Measurements from ENCODE around the gene B4GALT6. TPM values are rescaled to one million over a fixed set of nuclear protein-coding genes. Genes with fewer than 3 reads are reported as not detected.

The B4GALT6 gene
- total RNA-seq, 2 experiments from 2014 or later, result 0.41 to 1.8 TPM

GRCh38 chr18:31683106-31683505 lies 1.3 kb downstream of the B4GALT6 start:
- Mint-ChIP-seq H3K9me3 (ENCODE audit: low read depth) (no peaks in the 10 kb centered on the region), H3K4me1 (peaks cover 11% of the 10 kb centered on the region), H3K36me3 (peaks cover 1% of the 10 kb centered on the region), H3K4me3 (no peak overlapping the region), H3K27ac (no peak overlapping the region), H3K27me3 (peaks cover 74% of the 10 kb centered on the region)
- DNase-seq (no peak), ATAC-seq (no peak)
- CTCF ChIA-PET, result no interaction called here

DNA sequence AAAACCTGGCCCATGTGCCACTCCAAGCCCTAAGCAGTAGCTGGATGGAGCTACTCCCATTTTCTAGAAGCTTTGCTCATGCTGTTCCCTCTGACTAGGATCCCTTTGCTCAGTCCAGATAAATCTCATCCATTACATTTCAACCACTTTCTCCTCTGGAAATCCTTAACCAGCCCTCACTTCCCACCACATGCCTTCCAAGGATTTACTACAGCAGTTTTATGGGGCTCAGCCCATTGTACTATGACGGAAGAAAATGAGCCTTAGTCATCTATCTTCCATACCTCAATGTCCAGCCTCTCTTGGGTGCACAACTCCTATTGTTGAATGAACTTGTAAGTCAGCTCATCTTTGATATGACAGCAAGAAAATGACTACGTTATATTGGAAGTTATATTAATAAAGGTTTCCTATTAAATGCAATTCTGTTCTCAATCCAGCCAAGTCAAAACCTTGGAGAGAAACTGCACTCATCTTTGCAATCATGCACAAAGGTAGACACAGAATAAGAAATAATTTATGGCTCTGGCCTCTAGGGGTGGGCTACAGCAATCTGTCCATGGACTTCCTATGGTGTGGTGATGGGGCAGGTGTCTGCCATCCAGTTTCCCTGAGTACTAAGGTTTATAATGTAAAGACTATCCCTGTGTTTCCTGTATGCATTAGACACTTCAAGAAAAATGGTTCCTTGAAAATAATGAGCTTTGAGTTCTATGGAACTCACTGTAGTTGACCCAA lies 3.4 kb downstream of the B4GALT6 start:
- ATAC-seq (no peak), DNase-seq (no peak)
- CTCF ChIA-PET, result no interaction called here
- peaks cover 71% of the 10 kb centered on the region for H3K27me3 Mint-ChIP-seq
- H3K36me3 Mint-ChIP-seq, result peaks cover 1% of the 10 kb centered on the region
- peaks cover 8% of the 10 kb centered on the region for H3K4me1 Mint-ChIP-seq
- H3K4me3 Mint-ChIP-seq, result no peak overlapping the region
- H3K9me3 Mint-ChIP-seq (ENCODE audit: low read depth), result no peaks in the 10 kb centered on the region
- H3K27ac Mint-ChIP-seq, result no peak overlapping the region

GRCh38 chr18:31680433-31680811 lies 4.0 kb downstream of the B4GALT6 start:
- Mint-ChIP-seq H3K4me3 (no peak overlapping the region), H3K27ac (no peak overlapping the region), H3K4me1 (peaks cover 4% of the 10 kb centered on the region), H3K9me3 (ENCODE audit: low read depth) (no peaks in the 10 kb centered on the region), H3K36me3 (peaks cover 1% of the 10 kb centered on the region), H3K27me3 (peaks cover 73% of the 10 kb centered on the region)
- DNase-seq (no peak), ATAC-seq (no peak)
- CTCF ChIA-PET, result no interaction called here

DNA sequence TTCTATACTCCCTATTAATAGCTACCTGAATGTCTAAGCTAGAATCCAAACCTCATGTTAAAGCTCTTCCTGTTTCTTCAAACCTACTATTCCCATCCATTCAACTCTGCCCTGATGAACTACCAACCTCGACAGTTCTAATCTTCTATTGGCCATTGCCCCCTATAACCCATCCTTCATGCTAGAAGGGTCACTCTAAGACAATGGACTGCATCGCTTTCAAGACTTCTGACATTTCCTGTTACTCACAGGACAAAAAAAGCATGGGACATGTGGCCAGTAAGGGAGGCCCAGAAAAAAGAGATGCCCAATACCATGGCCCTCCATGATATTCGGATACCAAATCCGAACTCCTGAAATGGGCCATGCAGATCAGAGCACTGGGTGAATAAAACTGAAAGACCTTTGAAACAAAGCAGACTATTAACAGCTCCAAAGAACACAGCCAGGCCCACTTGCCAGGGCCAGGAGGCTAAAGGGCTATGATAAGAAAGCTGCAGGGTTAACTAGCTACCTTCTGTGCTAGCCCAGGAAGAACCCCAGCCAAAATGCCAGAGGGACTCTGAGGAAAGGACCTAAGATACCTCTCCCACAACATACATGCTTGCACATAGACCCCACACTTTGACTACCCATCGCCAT lies 4.5 kb downstream of the B4GALT6 start:
- peaks cover 78% of the 10 kb centered on the region for H3K27me3 Mint-ChIP-seq
- H3K36me3 Mint-ChIP-seq, result peaks cover 1% of the 10 kb centered on the region
- no peak overlapping the region for H3K27ac Mint-ChIP-seq
- DNase-seq, result no peak
- H3K4me3 Mint-ChIP-seq, result no peak overlapping the region
- ATAC-seq, result no peak
- no peaks in the 10 kb centered on the region for H3K9me3 Mint-ChIP-seq (ENCODE audit: low read depth)
- CTCF ChIA-PET, result interaction anchor here (0.8 kb wide), 1 partner anchor 42 kb away, joined by 3 read pairs; no protein-coding TSS in a partner anchor
- H3K4me1 Mint-ChIP-seq, result peaks cover 4% of the 10 kb centered on the region

- H3K27ac Mint-ChIP-seq, result no peak overlapping the region
- peaks cover 3% of the 10 kb centered on the region for H3K4me1 Mint-ChIP-seq
- DNase-seq (no peak), ATAC-seq (no peak)
- no peaks in the 10 kb centered on the region for H3K9me3 Mint-ChIP-seq (ENCODE audit: low read depth)
- CTCF ChIA-PET, result interaction anchor here (0.8 kb wide), 1 partner anchor 43 kb away, joined by 3 read pairs; no protein-coding TSS in a partner anchor
- peaks cover 81% of the 10 kb centered on the region for H3K27me3 Mint-ChIP-seq
- H3K36me3 Mint-ChIP-seq, result peaks cover 1% of the 10 kb centered on the region
- no peak overlapping the region for H3K4me3 Mint-ChIP-seq
These were observed 5.1 kb downstream of the B4GALT6 start for GRCh38 chr18:31679133-31679742.

GRCh38 chr18:31678425-31678824 lies 6.0 kb downstream of the B4GALT6 start:
- no peaks in the 10 kb centered on the region for H3K9me3 Mint-ChIP-seq (ENCODE audit: low read depth)
- no peaks in the 10 kb centered on the region for H3K4me1 Mint-ChIP-seq
- ATAC-seq (no peak), DNase-seq (no peak)
- no peaks in the 10 kb centered on the region for H3K36me3 Mint-ChIP-seq
- peaks cover 73% of the 10 kb centered on the region for H3K27me3 Mint-ChIP-seq
- H3K27ac Mint-ChIP-seq, result no peak overlapping the region
- CTCF ChIA-PET, result no interaction called here
- H3K4me3 Mint-ChIP-seq, result no peak overlapping the region

DNA sequence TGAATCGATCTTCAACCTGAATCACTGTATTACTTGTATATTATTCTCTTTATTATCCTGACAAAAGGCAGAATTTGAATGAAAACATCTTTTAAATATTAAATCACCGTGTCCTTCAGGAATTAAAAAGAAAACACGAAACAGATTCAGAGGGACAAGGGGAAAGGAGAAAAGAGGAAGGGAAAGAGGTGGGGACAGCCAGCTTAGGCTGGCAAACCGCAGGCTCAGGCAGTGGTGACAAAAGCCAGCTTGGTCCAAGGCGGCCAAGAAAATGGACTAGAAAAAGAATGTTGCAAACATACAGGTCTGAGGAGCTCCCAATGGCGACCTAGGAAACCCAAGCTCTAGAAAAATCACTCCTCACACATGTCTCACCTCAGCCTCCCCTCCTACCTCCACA lies 6.8 kb downstream of the B4GALT6 start:
- Mint-ChIP-seq H3K27me3 (peaks cover 64% of the 10 kb centered on the region), H3K4me3 (no peak overlapping the region), H3K9me3 (ENCODE audit: low read depth) (no peaks in the 10 kb centered on the region), H3K27ac (no peak overlapping the region), H3K36me3 (no peaks in the 10 kb centered on the region), H3K4me1 (no peaks in the 10 kb centered on the region)
- CTCF ChIA-PET, result interaction anchor here (1.9 kb wide), 1 partner anchor 122 kb away, joined by 4 read pairs; no protein-coding TSS in a partner anchor
- DNase-seq, result no peak
- no peak for ATAC-seq

- no peak for DNase-seq
- H3K9me3 Mint-ChIP-seq (ENCODE audit: low read depth), result no peaks in the 10 kb centered on the region
- ATAC-seq, result no peak
- H3K4me3 Mint-ChIP-seq, result no peak overlapping the region
- no peaks in the 10 kb centered on the region for H3K36me3 Mint-ChIP-seq
- H3K27ac Mint-ChIP-seq, result no peak overlapping the region
- peaks cover 49% of the 10 kb centered on the region for H3K27me3 Mint-ChIP-seq
- H3K4me1 Mint-ChIP-seq, result no peaks in the 10 kb centered on the region
- CTCF ChIA-PET, result no interaction called here
These were observed 9.0 kb downstream of the B4GALT6 start for GRCh38 chr18:31675404-31675803.

- Mint-ChIP-seq H3K27ac (no peak overlapping the region), H3K9me3 (ENCODE audit: low read depth) (no peaks in the 10 kb centered on the region), H3K36me3 (no peaks in the 10 kb centered on the region), H3K4me3 (no peak overlapping the region), H3K27me3 (peaks cover 33% of the 10 kb centered on the region), H3K4me1 (no peaks in the 10 kb centered on the region)
- no peak for ATAC-seq
- CTCF ChIA-PET, result no interaction called here
- DNase-seq, result no peak
These were observed 11.7 kb downstream of the B4GALT6 start for GRCh38 chr18:31672628-31673135.

DNA sequence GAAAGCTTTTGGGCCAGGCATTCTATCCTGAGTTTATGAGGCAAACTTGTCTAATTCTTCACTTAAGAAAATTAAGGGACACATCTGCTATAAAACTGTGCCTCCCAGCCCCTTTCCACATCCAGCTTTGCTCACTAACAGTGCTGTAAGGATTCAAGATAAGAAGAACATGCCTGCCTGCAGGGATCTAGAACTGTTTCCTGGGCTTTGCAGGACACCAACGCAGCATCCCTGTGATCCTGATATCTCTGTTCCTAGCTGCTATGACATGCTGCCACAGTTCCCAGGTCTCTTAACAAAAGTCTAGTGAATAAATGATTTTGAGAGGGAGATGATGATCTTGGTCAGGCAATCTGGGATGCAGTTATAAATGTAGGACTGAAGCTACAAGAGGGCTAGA lies 12.4 kb downstream of the B4GALT6 start:
- H3K4me3 Mint-ChIP-seq, result no peak overlapping the region
- peaks cover 34% of the 10 kb centered on the region for H3K27me3 Mint-ChIP-seq
- CTCF ChIA-PET, result no interaction called here
- DNase-seq (no peak), ATAC-seq (no peak)
- H3K27ac Mint-ChIP-seq, result no peak overlapping the region
- H3K4me1 Mint-ChIP-seq, result no peaks in the 10 kb centered on the region
- no peaks in the 10 kb centered on the region for H3K36me3 Mint-ChIP-seq
- H3K9me3 Mint-ChIP-seq (ENCODE audit: low read depth), result no peaks in the 10 kb centered on the region

DNA sequence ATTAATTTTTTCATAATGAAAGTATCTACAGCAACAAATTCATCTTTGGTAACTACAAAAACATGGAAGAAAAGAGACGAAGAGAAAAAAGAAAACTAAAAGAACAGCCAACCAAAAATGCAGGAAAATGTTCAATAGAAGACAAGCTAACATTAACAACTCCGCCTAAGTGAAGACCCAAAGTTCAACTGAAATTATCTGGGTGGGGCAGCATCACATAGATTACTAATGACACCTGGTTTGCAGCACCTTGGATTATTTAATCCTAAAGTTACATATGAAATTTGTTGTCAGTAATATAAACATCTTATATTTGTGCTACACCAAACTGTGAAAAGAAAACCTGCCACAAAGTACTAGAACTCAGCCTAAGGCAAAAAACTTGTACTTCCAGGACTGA lies 14.8 kb downstream of the B4GALT6 start:
- no peaks in the 10 kb centered on the region for H3K36me3 Mint-ChIP-seq
- no peaks in the 10 kb centered on the region for H3K4me1 Mint-ChIP-seq
- ATAC-seq, result no peak
- no peak for DNase-seq
- no peak overlapping the region for H3K4me3 Mint-ChIP-seq
- CTCF ChIA-PET, result no interaction called here
- H3K27me3 Mint-ChIP-seq, result peaks cover 25% of the 10 kb centered on the region
- no peaks in the 10 kb centered on the region for H3K9me3 Mint-ChIP-seq (ENCODE audit: low read depth)
- H3K27ac Mint-ChIP-seq, result no peak overlapping the region

DNA sequence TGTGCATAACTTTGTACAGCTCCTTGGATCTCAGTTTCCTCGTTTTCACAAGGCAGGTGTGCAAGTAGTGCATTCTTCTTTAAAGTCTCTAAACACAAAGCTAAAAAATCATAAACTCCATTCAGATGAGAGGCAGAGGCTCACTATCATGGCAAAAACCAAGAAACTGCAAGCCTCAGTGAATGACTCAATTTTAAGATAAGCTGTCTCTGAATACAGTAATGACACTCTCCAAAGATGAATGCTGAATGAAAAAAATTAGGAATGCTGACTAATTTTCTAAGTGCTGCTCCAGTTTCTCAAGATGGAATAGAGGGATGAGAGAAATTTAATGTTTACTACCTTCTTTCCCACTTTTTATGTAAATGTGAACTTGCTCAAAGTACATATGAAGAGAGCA lies 17.2 kb downstream of the B4GALT6 start:
- H3K9me3 Mint-ChIP-seq (ENCODE audit: low read depth), result no peaks in the 10 kb centered on the region
- ATAC-seq, result no peak
- no peak overlapping the region for H3K27ac Mint-ChIP-seq
- peaks cover 26% of the 10 kb centered on the region for H3K27me3 Mint-ChIP-seq
- no peak for DNase-seq
- H3K36me3 Mint-ChIP-seq, result no peaks in the 10 kb centered on the region
- H3K4me3 Mint-ChIP-seq, result no peak overlapping the region
- CTCF ChIA-PET, result interaction anchor here (0.6 to 0.9 kb wide), 3 partner anchors 8 to 1723 kb away, joined by 3 read pairs; no protein-coding TSS in a partner anchor
- H3K4me1 Mint-ChIP-seq, result no peaks in the 10 kb centered on the region

DNA sequence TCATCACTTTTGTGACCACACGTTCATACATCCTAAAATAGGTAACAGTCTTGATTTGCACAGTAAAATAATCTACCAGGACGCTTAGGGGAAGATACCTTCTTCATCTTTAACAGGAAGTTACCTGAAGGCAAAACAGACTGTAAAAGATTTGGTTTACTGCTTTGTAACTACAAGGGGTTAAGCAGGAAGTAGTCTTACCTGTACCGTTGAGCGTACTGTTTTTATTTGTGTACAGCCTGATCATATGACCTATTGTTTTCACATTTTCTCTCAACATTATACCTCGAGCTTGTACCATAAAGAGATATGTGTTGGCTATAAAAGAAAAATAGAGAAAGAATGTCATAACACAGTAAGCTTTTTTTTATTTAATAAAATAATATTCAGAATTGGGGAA lies 18.3 kb downstream of the B4GALT6 start:
- CTCF ChIA-PET, result no interaction called here
- Mint-ChIP-seq H3K4me3 (no peak overlapping the region), H3K4me1 (no peaks in the 10 kb centered on the region), H3K9me3 (ENCODE audit: low read depth) (no peaks in the 10 kb centered on the region), H3K27me3 (peaks cover 24% of the 10 kb centered on the region), H3K36me3 (no peaks in the 10 kb centered on the region), H3K27ac (no peak overlapping the region)
- ATAC-seq (no peak), DNase-seq (no peak)

- peaks cover 23% of the 10 kb centered on the region for H3K27me3 Mint-ChIP-seq
- no peaks in the 10 kb centered on the region for H3K36me3 Mint-ChIP-seq
- DNase-seq (no peak), ATAC-seq (no peak)
- H3K4me1 Mint-ChIP-seq, result peaks cover 5% of the 10 kb centered on the region
- CTCF ChIA-PET, result no interaction called here
- no peaks in the 10 kb centered on the region for H3K9me3 Mint-ChIP-seq (ENCODE audit: low read depth)
- H3K4me3 Mint-ChIP-seq, result no peak overlapping the region
- no peak overlapping the region for H3K27ac Mint-ChIP-seq
These were observed 20.3 kb downstream of the B4GALT6 start for GRCh38 chr18:31664101-31664500.
